Activated T-helper 2 cell treated with anti-CD3 and anti-CD28 coated beads, Interferon-gamma antibody, Interleukin-2, Interleukin-4, amounts not matched to agents 10 μg/mL and 5 μg/mL and 100 μg/mL, durations not matched to agents 14 hours and 24 hours and 36 hours (primary cell): ENCODE results near the gene RASGEF1C. TPM values are rescaled to one million over a fixed set of nuclear protein-coding genes. Genes with fewer than 3 reads are reported as not detected.

Source experiments
- DNase-seq: peaks from one replicate; pipeline ENCODE4 v3.0.0; 2021; ENCODE audit warnings: low spot score
- H3K27ac Mint-ChIP-seq: one replicate; pipeline ENCODE4 v1.8.0; 2021; ENCODE audit warnings: mixed read lengths
- H3K27me3 Mint-ChIP-seq: one replicate; pipeline ENCODE4 v1.8.0; 2021; ENCODE audit warnings: low read depth, mixed read lengths
- H3K36me3 Mint-ChIP-seq: one replicate; pipeline ENCODE4 v1.8.0; 2021; ENCODE audit warnings: low read depth, mixed read lengths
- H3K4me1 Mint-ChIP-seq: one replicate; pipeline ENCODE4 v1.8.0; 2021; ENCODE audit warnings: low read depth, mixed read lengths
- H3K4me3 Mint-ChIP-seq: one replicate; pipeline ENCODE4 v1.8.0; 2021; ENCODE audit warnings: low read depth, mild to moderate bottlenecking, moderate library complexity, mixed read lengths
- H3K9me3 Mint-ChIP-seq: one replicate; pipeline ENCODE4 v1.8.0; 2021; ENCODE audit warnings: mixed read lengths
- intact Hi-C: fragments of 100-400 bp; cut with micrococcal nuclease; formaldehyde crosslinking; loops from one replicate; pipeline ENCODE4 v1.15.1; 2023
- total RNA-seq: library from RNA; stranded (reverse); gene quantifications from 2 replicates; pipeline ENCODE4 v1.2.3, GENCODE V29; 2022

Gene RASGEF1C
- total RNA-seq, 1 donor from 2014 or later, result not detected

GRCh38 chr5:180074462-180074861, 134.5 kb downstream of the RASGEF1C start:
- H3K4me3 Mint-ChIP-seq, result no peak overlapping the region
- intact Hi-C loops, result loop anchor here (10.0 kb wide), 1 partner anchor 170 kb away; the partner anchor contains the start of gene TBC1D9B
- peaks cover 10% of the 10 kb centered on the region for H3K9me3 Mint-ChIP-seq
- H3K27me3 Mint-ChIP-seq, result peaks cover 50% of the 10 kb centered on the region
- H3K36me3 Mint-ChIP-seq, result peaks cover 3% of the 10 kb centered on the region
- no peak overlapping the region for H3K27ac Mint-ChIP-seq
- peaks cover 13% of the 10 kb centered on the region for H3K4me1 Mint-ChIP-seq
- no peak for DNase-seq

DNA sequence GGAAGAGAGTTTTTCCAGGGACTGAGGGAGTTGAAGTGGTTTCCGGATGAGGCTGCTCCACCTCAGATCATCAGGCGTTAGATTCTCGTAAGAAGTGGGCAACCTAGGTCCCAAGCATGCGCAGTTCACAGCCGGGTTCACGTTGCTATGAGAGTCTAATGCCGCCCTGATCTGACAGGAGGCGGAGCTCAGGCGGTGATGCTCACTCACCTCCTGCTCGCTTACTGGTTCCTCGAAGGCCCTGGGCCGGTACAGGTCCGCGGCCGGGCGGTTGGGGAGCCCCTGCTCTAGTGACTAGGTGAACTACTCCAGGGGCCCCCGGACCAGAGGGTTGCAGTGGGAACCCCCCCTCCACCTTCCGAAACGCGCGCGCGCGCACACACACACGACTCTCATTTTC, 136.5 kb downstream of the RASGEF1C start:
- Mint-ChIP-seq H3K27me3 (peaks cover 52% of the 10 kb centered on the region), H3K4me1 (peaks cover 13% of the 10 kb centered on the region), H3K4me3 (no peak overlapping the region), H3K36me3 (peaks cover 3% of the 10 kb centered on the region), H3K9me3 (peaks cover 10% of the 10 kb centered on the region), H3K27ac (no peak overlapping the region)
- intact Hi-C loops, result loop anchor here (1.0 to 10.0 kb wide), 2 partner anchors 18 to 168 kb away; partner anchors contain the start of gene TBC1D9B
- DNase-seq, result no peak

- Mint-ChIP-seq H3K27ac (no peak overlapping the region), H3K4me3 (peak overlapping the region; percentile 54), H3K4me1 (peaks cover 13% of the 10 kb centered on the region), H3K9me3 (peaks cover 10% of the 10 kb centered on the region), H3K36me3 (peaks cover 3% of the 10 kb centered on the region), H3K27me3 (peaks cover 55% of the 10 kb centered on the region)
- intact Hi-C loops, result loop anchor here (1.0 to 10.0 kb wide), 2 partner anchors 18 to 167 kb away; partner anchors contain the start of gene TBC1D9B
- DNase-seq, result no peak
Observed at GRCh38 chr5:180072256-180072548, 136.8 kb downstream of the RASGEF1C start.

DNA sequence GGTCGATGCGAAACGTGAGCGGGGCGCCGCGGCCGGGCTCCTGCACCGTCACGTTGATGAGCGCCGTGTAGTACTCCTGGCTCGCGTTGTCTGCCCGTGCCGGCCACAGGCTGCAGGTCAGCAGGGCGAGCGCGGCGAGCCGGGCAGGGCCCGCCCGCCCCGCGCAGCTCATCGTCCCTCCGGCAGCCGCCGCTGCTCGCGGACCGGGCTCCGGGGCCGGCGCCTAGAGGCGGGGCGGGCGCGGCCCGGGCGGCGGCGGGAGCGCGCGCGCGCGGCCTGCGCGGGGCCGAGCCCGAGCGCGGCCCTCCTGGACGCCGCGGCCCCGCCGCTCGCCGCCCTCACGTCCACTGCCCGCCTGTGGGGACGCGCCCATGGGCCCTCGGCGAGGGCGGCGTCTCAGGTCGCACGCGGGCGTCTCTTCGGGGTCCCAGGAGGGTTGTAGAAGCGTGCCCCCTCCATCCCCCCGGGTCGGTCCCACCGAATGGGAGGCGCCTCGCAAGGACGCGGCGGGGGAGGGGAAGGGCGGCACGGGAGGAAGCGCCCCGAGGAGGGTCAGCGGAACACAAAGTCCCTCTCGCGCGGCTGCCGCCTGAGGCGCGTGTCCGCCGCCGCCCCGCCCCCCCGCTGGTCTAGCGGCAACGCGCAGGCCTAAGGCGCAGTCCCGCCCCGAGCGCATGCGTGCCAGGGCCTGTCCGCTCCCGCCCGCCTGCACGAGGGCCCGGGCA, 137.3 kb downstream of the RASGEF1C start, which contains the start of gene RNF130:
Gene RNF130 (minus strand): TSS at position 229 of the 725 bp plus-strand sequence. CDS start 57 bp downstream, at position 172.
- peaks cover 3% of the 10 kb centered on the region for H3K36me3 Mint-ChIP-seq
- DNase-seq, result peak; percentile 78
- H3K27ac Mint-ChIP-seq, result no peak within 1 kb of the TSS
- H3K4me3 Mint-ChIP-seq, result peak within 1 kb of the TSS; percentile 80
- peaks cover 55% of the 10 kb centered on the region for H3K27me3 Mint-ChIP-seq
- peaks cover 13% of the 10 kb centered on the region for H3K4me1 Mint-ChIP-seq
- peaks cover 10% of the 10 kb centered on the region for H3K9me3 Mint-ChIP-seq
- intact Hi-C loops, result loop anchor here (1.0 to 10.0 kb wide), 3 partner anchors 13 to 167 kb away; partner anchors contain the start of gene TBC1D9B

DNA sequence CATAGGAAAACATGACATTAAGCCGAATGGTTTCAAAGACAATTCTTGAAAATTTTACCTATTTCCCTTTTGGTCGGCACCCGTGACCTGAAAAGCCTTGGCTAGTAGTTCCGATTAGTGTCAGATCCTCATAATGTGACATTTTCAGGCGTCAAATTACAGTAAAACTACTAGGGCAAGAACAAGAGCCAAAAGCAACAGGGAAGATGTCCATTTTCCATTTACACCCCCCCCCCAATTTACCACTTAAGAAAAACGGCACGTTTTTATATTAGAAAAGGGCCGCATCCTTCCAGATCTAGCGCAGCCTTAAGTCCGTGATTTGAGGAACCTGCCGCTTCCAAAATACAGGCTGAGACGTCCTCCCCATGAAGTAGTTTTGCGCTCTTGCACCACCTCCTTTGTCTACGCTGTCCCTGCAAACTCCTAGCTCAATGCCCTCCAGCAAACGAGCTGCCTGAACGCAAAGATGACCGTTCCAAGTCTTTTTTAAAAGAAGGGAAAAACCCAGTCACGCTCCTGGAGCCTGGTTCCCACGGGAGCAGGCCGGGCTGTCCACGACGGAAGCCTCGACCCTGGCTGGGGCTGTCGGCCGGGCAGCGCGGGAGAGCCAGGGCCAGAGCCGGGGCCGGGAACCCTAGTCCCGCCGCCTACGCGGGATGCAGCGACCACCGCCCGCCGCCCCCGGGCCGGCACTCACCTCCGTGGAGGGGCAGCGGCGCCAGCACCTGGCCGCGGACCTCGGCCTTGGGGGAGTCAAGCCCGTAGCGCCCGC, 138.1 kb downstream of the RASGEF1C start:
- intact Hi-C loops, result loop anchor here (2.0 to 10.0 kb wide), 2 partner anchors 14 to 166 kb away; partner anchors contain the start of gene TBC1D9B
- DNase-seq, result no peak

DNA sequence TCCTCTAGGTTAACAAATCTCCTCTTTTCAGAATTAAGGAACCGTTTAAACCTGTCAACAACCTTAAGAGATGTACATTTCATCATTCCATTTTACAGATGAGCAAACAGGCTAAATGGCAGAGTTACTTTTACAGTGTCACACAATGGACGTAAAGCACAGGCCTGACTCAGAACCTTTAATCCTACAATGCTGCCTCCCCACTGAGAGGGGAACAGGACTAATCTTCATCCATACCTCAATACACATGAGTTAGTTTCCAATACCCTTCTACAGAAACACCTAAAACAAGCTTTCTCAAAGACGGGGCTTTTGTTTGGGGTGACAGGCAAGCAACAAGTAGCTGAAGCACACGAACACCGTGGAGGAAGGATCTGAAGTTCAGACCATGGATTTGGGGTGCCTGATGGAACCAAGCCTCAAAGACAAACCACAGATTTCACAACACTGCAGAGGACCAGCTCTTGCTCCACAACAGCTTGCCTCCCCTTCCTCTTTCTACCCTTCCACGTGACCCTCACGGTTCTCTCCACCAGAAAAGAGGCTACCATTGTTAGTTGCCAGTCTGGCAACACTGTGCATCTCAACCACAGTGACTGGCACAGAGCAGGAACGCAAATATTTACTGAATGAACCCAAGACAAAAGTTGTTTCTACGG, 139.3 kb downstream of the RASGEF1C start:
- Mint-ChIP-seq H3K36me3 (peaks cover 3% of the 10 kb centered on the region), H3K4me3 (no peak overlapping the region), H3K4me1 (peaks cover 13% of the 10 kb centered on the region), H3K27ac (no peak overlapping the region), H3K9me3 (peaks cover 10% of the 10 kb centered on the region), H3K27me3 (peaks cover 43% of the 10 kb centered on the region)
- intact Hi-C loops, result loop anchor here (2.0 to 10.0 kb wide), 2 partner anchors 15 to 165 kb away; partner anchors contain the start of gene TBC1D9B
- DNase-seq, result no peak

More for the DNA sequence above, 138.1 kb downstream of the RASGEF1C start:
- Mint-ChIP-seq H3K36me3 (peaks cover 3% of the 10 kb centered on the region), H3K27ac (no peak overlapping the region), H3K27me3 (peaks cover 51% of the 10 kb centered on the region), H3K4me3 (peak overlapping the region; percentile 80), H3K9me3 (peaks cover 10% of the 10 kb centered on the region), H3K4me1 (peaks cover 13% of the 10 kb centered on the region)

GRCh38 chr5:180068519-180069090, 140.4 kb downstream of the RASGEF1C start:
- Mint-ChIP-seq H3K36me3 (peaks cover 3% of the 10 kb centered on the region), H3K9me3 (peaks cover 10% of the 10 kb centered on the region)
- intact Hi-C loops, result no loop called here

GRCh38 chr5:180067986-180068385, 141.0 kb downstream of the RASGEF1C start:
- Mint-ChIP-seq H3K4me3 (no peak overlapping the region), H3K9me3 (peaks cover 10% of the 10 kb centered on the region), H3K4me1 (peaks cover 13% of the 10 kb centered on the region), H3K27ac (no peak overlapping the region), H3K27me3 (peaks cover 43% of the 10 kb centered on the region), H3K36me3 (peaks cover 3% of the 10 kb centered on the region)
- intact Hi-C loops, result no loop called here
- no peak for DNase-seq

More at GRCh38 chr5:180068519-180069090, 140.4 kb downstream of the RASGEF1C start:
- Mint-ChIP-seq H3K4me1 (peaks cover 13% of the 10 kb centered on the region), H3K27ac (no peak overlapping the region), H3K27me3 (peaks cover 40% of the 10 kb centered on the region), H3K4me3 (no peak overlapping the region)
- no peak for DNase-seq

- Mint-ChIP-seq H3K27me3 (peaks cover 11% of the 10 kb centered on the region), H3K36me3 (no peaks in the 10 kb centered on the region), H3K4me1 (no peaks in the 10 kb centered on the region), H3K4me3 (no peak overlapping the region), H3K27ac (no peak overlapping the region), H3K9me3 (no peaks in the 10 kb centered on the region)
- DNase-seq, result no peak
- intact Hi-C loops, result no loop called here
Observed at GRCh38 chr5:180060192-180060591, 148.8 kb downstream of the RASGEF1C start.

DNA sequence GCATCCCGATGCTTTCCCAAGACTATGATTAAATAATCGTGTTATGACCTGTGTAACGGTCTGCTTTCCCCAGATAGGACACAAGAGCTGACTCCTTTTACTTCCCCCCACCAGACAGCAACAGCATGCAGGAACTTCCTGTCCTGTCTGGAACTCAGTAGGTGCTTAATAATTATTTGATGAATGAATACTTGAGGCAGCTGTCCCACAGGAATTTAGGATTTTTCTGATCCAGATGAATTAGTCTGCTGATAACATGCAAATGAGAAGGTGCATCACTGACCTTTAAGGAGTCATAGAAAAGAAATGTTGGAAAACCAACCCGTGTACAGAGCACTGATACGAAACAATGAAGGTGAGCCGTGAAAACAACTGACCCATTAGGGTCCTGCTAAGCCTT, 149.7 kb downstream of the RASGEF1C start:
- Mint-ChIP-seq H3K27me3 (peaks cover 8% of the 10 kb centered on the region), H3K4me3 (no peak overlapping the region), H3K27ac (no peak overlapping the region), H3K36me3 (no peaks in the 10 kb centered on the region), H3K9me3 (no peaks in the 10 kb centered on the region), H3K4me1 (no peaks in the 10 kb centered on the region)
- intact Hi-C loops, result no loop called here
- DNase-seq, result no peak

DNA sequence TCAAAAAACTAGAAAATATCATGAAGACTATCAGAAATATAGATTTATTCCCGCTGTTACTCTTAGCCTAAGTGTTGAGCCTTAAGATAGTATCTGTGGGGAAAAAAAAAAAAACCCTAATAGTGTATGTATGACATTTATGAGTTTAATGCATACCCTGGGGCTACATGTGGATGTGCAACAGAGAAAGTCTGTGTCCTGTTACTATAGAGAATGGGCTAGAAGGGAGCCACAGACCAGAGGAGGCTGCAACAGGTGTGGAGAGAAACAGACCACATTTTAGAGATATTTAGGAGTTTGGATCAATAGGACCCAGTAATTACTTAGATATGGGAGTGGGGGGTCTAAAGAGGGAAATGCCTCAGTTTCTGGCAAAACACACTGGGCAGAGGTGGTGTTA, 152.9 kb downstream of the RASGEF1C start:
- Mint-ChIP-seq H3K27ac (no peak overlapping the region), H3K4me3 (no peak overlapping the region), H3K36me3 (no peaks in the 10 kb centered on the region), H3K4me1 (no peaks in the 10 kb centered on the region), H3K9me3 (no peaks in the 10 kb centered on the region), H3K27me3 (no peaks in the 10 kb centered on the region)
- intact Hi-C loops, result no loop called here
- DNase-seq, result no peak

DNA sequence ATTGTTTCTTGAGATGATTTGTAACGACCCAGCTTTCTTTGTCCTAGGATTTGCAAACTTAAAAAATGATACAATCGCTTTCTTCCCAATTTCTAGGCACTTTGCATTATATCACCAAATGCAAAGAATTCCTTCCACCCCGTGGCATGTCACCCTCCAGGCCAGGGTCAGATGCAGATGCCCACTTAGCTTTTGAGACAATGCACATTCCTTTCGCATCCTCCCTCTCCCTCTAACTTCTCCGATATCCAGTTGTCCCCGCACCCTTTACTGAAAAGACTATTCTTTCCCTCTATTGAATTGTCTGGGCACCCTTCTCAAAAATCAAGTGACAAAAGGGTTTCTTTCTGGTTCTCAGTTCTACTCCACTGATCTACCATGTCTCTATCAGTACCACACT, 154.8 kb downstream of the RASGEF1C start:
- H3K4me3 Mint-ChIP-seq, result no peak overlapping the region
- no peaks in the 10 kb centered on the region for H3K36me3 Mint-ChIP-seq
- no peaks in the 10 kb centered on the region for H3K9me3 Mint-ChIP-seq
- intact Hi-C loops, result no loop called here
- H3K27me3 Mint-ChIP-seq, result no peaks in the 10 kb centered on the region
- H3K27ac Mint-ChIP-seq, result no peak overlapping the region
- no peak for DNase-seq
- no peaks in the 10 kb centered on the region for H3K4me1 Mint-ChIP-seq
